VCaP (cell line): ENCODE data around the gene MRPL10.
A peak's percentile ranks its signal among the peaks of the same experiment; 100 is the strongest.

Source experiments
- H3K27ac ChIP-seq: fragments of 450-650 bp; 2 replicates; pipeline ENCODE4 v1.5.1; 2017
- CTCF ChIP-seq: fragments of 450-650 bp; conservative IDR thresholded peaks from 2 replicates; pipeline ENCODE4 v1.5.1; 2017; ENCODE audit warnings: mild to moderate bottlenecking, moderate library complexity

MRPL10 gene

GRCh38 chr17:47800686-47801085, 30.7 kb downstream of the MRPL10 start:
- no peak overlapping the region for H3K27ac ChIP-seq
- TF ChIP-seq CTCF = no peak

GRCh38 chr17:47797797-47798196, 33.5 kb downstream of the MRPL10 start:
- no peak overlapping the region for H3K27ac ChIP-seq
- TF ChIP-seq CTCF = no peak

- no peak for TF ChIP-seq CTCF
- no peak overlapping the region for H3K27ac ChIP-seq
Measured at GRCh38 chr17:47792979-47793378, 38.4 kb downstream of the MRPL10 start.

- H3K27ac ChIP-seq = no peak overlapping the region
- TF ChIP-seq CTCF = no peak
Measured at GRCh38 chr17:47792457-47792856, 38.9 kb downstream of the MRPL10 start.

GRCh38 chr17:47791025-47791424, 40.3 kb downstream of the MRPL10 start:
- H3K27ac ChIP-seq = no peak overlapping the region
- TF ChIP-seq CTCF = no peak

- H3K27ac ChIP-seq = peak overlapping the region; percentile 67
- TF ChIP-seq CTCF = peak; percentile 85
Measured at GRCh38 chr17:47789611-47790561, 41.5 kb downstream of the MRPL10 start.

- TF ChIP-seq CTCF = no peak
- no peak overlapping the region for H3K27ac ChIP-seq
Measured at GRCh38 chr17:47785538-47786123, 45.7 kb downstream of the MRPL10 start.
